Body of pancreas (tissue), 4 donors: ENCODE data around the gene QRFPR. TPM values are rescaled to one million over a fixed set of nuclear protein-coding genes. Genes with fewer than 3 reads are reported as not detected.
"Not testable (repeated sequence)": the region's sequence is repeated elsewhere in the genome, so short reads cannot be mapped to it uniquely, and the experiment has no call there.

Experiments used
- ATAC-seq: fragments of 150-250 bp; one replicate; pipeline ENCODE4 v1.9.1; 2016
- DNase-seq, 4 donors: peaks; one replicate each; pipeline ENCODE4 v3.0.0-alpha.2; 2019
- H3K27ac ChIP-seq, 4 donors: fragments of 200-600 bp; sonication (generic); 1 replicate in 3 of 4; 2 replicates in 1 of 4; pipeline versions ENCODE4 v1.5.1 to v1.6.1; 2016 to 2019; ENCODE audit warnings: mild to moderate bottlenecking in 1 of 4, mixed read lengths in 1 of 4, moderate library complexity in 1 of 4
- H3K27me3 ChIP-seq, 2 donors: fragments of 200-600 bp; sonication (generic); one replicate each; pipeline ENCODE4 v1.6.0; 2016; ENCODE audit warnings: mild to moderate bottlenecking in 1 of 2
- H3K36me3 ChIP-seq, 2 donors: fragments of 200-600 bp; sonication (generic); replicated peaks in 1 of 2; 2 replicates each; pipeline ENCODE4 v1.5.1; 2016; ENCODE audit warnings: low read depth in 2 of 2; ENCODE audit not compliant: insufficient read depth in 1 of 2
- H3K4me1 ChIP-seq: fragments of 200-600 bp; sonication (generic); one replicate; pipeline ENCODE4 v1.6.0; 2016
- H3K4me3 ChIP-seq, 2 donors: fragments of 200-600 bp; sonication (generic); 1 replicate in 1 of 2; 2 replicates in 1 of 2; pipeline ENCODE4 v1.5.1; 2016 to 2019
- H3K9me3 ChIP-seq, 3 donors: fragments of 200-600 bp; sonication (generic); 1 replicate in 2 of 3; 2 replicates in 1 of 3; pipeline ENCODE4 v1.5.1; 2016
- CTCF ChIP-seq, 7 experiments: fragments of 450-650 bp in 4 of 7; fragments of 200-600 bp in 3 of 7; sonication (generic) in 3 of 7; IDR thresholded peaks; one replicate each; pipeline ENCODE4 v1.5.1; 2016 to 2019; ENCODE audit warnings: antibody characterized with exemption in 7 of 7
- POLR2A ChIP-seq, 3 donors: fragments of 450-650 bp; IDR thresholded peaks; one replicate each; pipeline ENCODE4 v1.6.1; 2016; ENCODE audit warnings: antibody characterized with exemption in 3 of 3, mild to moderate bottlenecking in 2 of 3
- WGBS, 2 donors: methylation state at CpG; one replicate each; pipeline ENCODE4 v1.1.5; 2017; 5-methylcytosine and 5-hydroxymethylcytosine counted together
- intact Hi-C: fragments of 100-400 bp; cut with DNase I; formaldehyde crosslinking; loops from one replicate; pipeline ENCODE4 v1.15.1; 2023
- total RNA-seq, 2 donors: library from RNA; depleted of rRNA; stranded (reverse); fragments of >200 nt; gene quantifications; one replicate each; pipeline ENCODE4 v1.1.0, GENCODE V29; 2016

The QRFPR gene
- total RNA-seq, 2 donors from 2014 or later, result not detected

- DNase-seq, result no peak
- no peak for ATAC-seq
- H3K9me3 ChIP-seq, result no peaks in the 10 kb centered on the region
- TF ChIP-seq POLR2A (IDR thresholded peaks at IDR 0.05) (no peak), CTCF (IDR thresholded peaks at IDR 0.05) (no peak)
- intact Hi-C loops, result no loop called here
- H3K27me3 ChIP-seq, result no peaks in the 10 kb centered on the region
- H3K27ac ChIP-seq, result no peak overlapping the region
- no peaks in the 10 kb centered on the region for H3K4me1 ChIP-seq
- WGBS, 2 donors, result 71 to 79% methylated on average over 2 of the region's 2 CpGs
- no peaks in the 10 kb centered on the region for H3K36me3 ChIP-seq
- H3K4me3 ChIP-seq, result no peak overlapping the region
Measured at GRCh38 chr4:121316091-121316490, 64.7 kb downstream of the QRFPR start.

- H3K4me1 ChIP-seq, H3K36me3 ChIP-seq, H3K4me3 ChIP-seq, H3K9me3 ChIP-seq, intact Hi-C loops, ATAC-seq, DNase-seq, H3K27ac ChIP-seq, H3K27me3 ChIP-seq: not testable (repeated sequence)
- WGBS, 2 donors, result 47 to 65% methylated on average over 2 of the region's 2 CpGs
Measured at GRCh38 chr4:121313430-121313829, 67.4 kb downstream of the QRFPR start.

- H3K4me1 ChIP-seq, result no peaks in the 10 kb centered on the region
- WGBS, 2 donors, result 41 to 56% methylated on average over 7 of the region's 7 CpGs
- TF ChIP-seq CTCF (IDR thresholded peaks at IDR 0.05), result no peak
- no peak for TF ChIP-seq POLR2A (IDR thresholded peaks at IDR 0.05)
- H3K27ac ChIP-seq, result no peak overlapping the region
- no peak for DNase-seq
- H3K9me3 ChIP-seq, result no peaks in the 10 kb centered on the region
- H3K27me3 ChIP-seq, result no peaks in the 10 kb centered on the region
- H3K4me3 ChIP-seq, result no peak overlapping the region
- intact Hi-C loops, result no loop called here
- no peaks in the 10 kb centered on the region for H3K36me3 ChIP-seq
- no peak for ATAC-seq
Measured at GRCh38 chr4:121308828-121309227, 72.0 kb downstream of the QRFPR start.

- intact Hi-C loops, result no loop called here
- Histone ChIP-seq H3K4me3 (no peak overlapping the region), H3K27ac (no peak overlapping the region), H3K36me3 (no peaks in the 10 kb centered on the region), H3K9me3 (no peaks in the 10 kb centered on the region), H3K4me1 (no peaks in the 10 kb centered on the region), H3K27me3 (no peaks in the 10 kb centered on the region)
- DNase-seq (no peak), ATAC-seq (no peak)
- WGBS, 2 donors, result 35 to 47% methylated on average over 1 of the region's 1 CpG
- TF ChIP-seq CTCF (IDR thresholded peaks at IDR 0.05) (no peak), POLR2A (IDR thresholded peaks at IDR 0.05) (no peak)
Measured at GRCh38 chr4:121308328-121308663, 72.5 kb downstream of the QRFPR start.

- no peak overlapping the region for H3K4me3 ChIP-seq
- H3K36me3 ChIP-seq, result no peaks in the 10 kb centered on the region
- ATAC-seq (no peak), DNase-seq (peak in 1 of 4 donors; percentile 3)
- intact Hi-C loops, result no loop called here
- no peaks in the 10 kb centered on the region for H3K27me3 ChIP-seq
- WGBS, 2 donors, result 6 to 7% methylated on average over 5 of the region's 5 CpGs
- no peaks in the 10 kb centered on the region for H3K9me3 ChIP-seq
- H3K4me1 ChIP-seq, result no peaks in the 10 kb centered on the region
- no peak overlapping the region for H3K27ac ChIP-seq
- TF ChIP-seq CTCF (IDR thresholded peaks at IDR 0.05), result peak; percentile 24 to 43 (median 35)
- TF ChIP-seq POLR2A (IDR thresholded peaks at IDR 0.05), result no peak
Measured at GRCh38 chr4:121307445-121308327, 73.1 kb downstream of the QRFPR start.
